Stomach smooth muscle (tissue), 2 donors: Measurements from ENCODE around the gene CLDND1.

ENCODE experiments used
- H3K27ac ChIP-seq: one replicate; pipeline ENCODE4 v1.7.0; 2013; ENCODE audit warnings: mild to moderate bottlenecking, low read length, inconsistent platforms
- H3K27me3 ChIP-seq, 2 donors: one replicate each; pipeline ENCODE4 v1.7.0; 2013; ENCODE audit warnings: low read length in 2 of 2; ENCODE audit not compliant: insufficient read depth in 2 of 2, control insufficient read depth in 1 of 2
- H3K36me3 ChIP-seq, 2 donors: one replicate each; pipeline ENCODE4 v1.7.0; 2013; ENCODE audit warnings: low read length in 2 of 2; ENCODE audit not compliant: control insufficient read depth in 2 of 2, insufficient read depth in 2 of 2
- H3K4me1 ChIP-seq: one replicate; pipeline ENCODE4 v1.7.0; 2013; ENCODE audit warnings: low read length; ENCODE audit not compliant: control insufficient read depth, insufficient read depth
- H3K4me3 ChIP-seq, 2 donors: one replicate each; pipeline ENCODE4 v1.7.0; 2013; ENCODE audit warnings: low read length in 2 of 2
- H3K9ac ChIP-seq, 2 donors: one replicate each; pipeline ENCODE4 v1.7.0; 2013; ENCODE audit warnings: low read length in 2 of 2, mild to moderate bottlenecking in 1 of 2
- H3K9me3 ChIP-seq, 2 donors: one replicate each; pipeline ENCODE4 v1.7.0; 2013; ENCODE audit warnings: low read length in 2 of 2; ENCODE audit not compliant: control insufficient read depth in 2 of 2
- donor health status: healthy.
- donor health status: Pancreatic carcinoma.

The CLDND1 gene

GRCh38 chr3:98550833-98551232, 28.1 kb upstream of the CLDND1 start:
- Histone ChIP-seq H3K9ac (no peak overlapping the region), H3K9me3 (no peaks in the 10 kb centered on the region), H3K4me3 (no peak overlapping the region), H3K27ac (no peak overlapping the region), H3K4me1 (no peaks in the 10 kb centered on the region), H3K27me3 (no peaks in the 10 kb centered on the region), H3K36me3 (no peaks in the 10 kb centered on the region)

- H3K9ac ChIP-seq, result no peak overlapping the region
- H3K4me3 ChIP-seq, result no peak overlapping the region
- H3K4me1 ChIP-seq, result no peaks in the 10 kb centered on the region
- H3K27me3 ChIP-seq, result no peaks in the 10 kb centered on the region
- no peak overlapping the region for H3K27ac ChIP-seq
- H3K36me3 ChIP-seq, result no peaks in the 10 kb centered on the region
- no peaks in the 10 kb centered on the region for H3K9me3 ChIP-seq
These were observed 25.8 kb upstream of the CLDND1 start for GRCh38 chr3:98548544-98548943.

DNA sequence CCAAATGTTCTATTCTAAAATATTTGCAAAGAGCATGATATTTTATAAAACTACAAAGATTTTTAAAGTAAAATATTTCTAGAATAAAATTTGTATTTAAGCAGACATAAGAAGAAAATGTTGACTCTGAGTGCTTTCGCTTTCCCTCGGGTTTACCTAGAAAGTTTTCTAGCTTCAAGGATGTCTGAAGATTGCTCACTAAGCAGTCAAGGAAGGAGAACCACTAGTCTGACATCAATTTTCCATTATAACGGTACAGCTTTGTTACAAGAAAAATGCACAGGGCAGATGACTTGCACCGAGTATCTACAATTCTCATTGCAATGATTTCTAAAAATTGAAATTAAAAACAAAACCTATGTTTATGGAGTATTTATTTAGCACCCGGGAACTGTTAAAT, 23.2 kb upstream of the CLDND1 start:
- H3K27me3 ChIP-seq, result no peaks in the 10 kb centered on the region

DNA sequence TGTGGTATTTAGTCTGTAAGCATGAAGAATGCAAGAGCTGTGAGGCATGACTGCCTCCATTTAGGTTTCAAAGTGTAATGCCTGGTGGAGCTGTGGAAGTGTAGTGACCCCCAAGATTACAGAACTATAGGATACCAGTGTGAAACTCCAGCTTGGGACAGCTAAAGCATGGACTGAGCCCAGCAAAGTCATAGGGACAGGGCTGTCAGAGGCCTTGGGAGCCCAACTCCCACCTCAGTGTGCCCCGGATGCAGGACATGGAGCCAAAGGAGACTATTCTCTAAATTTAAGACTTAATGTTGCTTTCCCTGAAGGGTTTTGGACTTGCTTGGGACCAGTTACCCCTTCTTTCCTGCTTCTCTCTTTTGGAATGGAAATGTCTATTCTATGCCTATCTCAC, 19.9 kb upstream of the CLDND1 start:
- H3K36me3 ChIP-seq, result no peaks in the 10 kb centered on the region
- H3K27me3 ChIP-seq, result no peaks in the 10 kb centered on the region
- no peak overlapping the region for H3K4me3 ChIP-seq
- no peak overlapping the region for H3K9ac ChIP-seq
- no peaks in the 10 kb centered on the region for H3K9me3 ChIP-seq
- H3K4me1 ChIP-seq, result no peaks in the 10 kb centered on the region
- no peak overlapping the region for H3K27ac ChIP-seq

More for the DNA sequence above, 23.2 kb upstream of the CLDND1 start:
- Histone ChIP-seq H3K9ac (no peak overlapping the region), H3K4me3 (no peak overlapping the region), H3K9me3 (no peaks in the 10 kb centered on the region), H3K36me3 (no peaks in the 10 kb centered on the region), H3K27ac (no peak overlapping the region), H3K4me1 (no peaks in the 10 kb centered on the region)

DNA sequence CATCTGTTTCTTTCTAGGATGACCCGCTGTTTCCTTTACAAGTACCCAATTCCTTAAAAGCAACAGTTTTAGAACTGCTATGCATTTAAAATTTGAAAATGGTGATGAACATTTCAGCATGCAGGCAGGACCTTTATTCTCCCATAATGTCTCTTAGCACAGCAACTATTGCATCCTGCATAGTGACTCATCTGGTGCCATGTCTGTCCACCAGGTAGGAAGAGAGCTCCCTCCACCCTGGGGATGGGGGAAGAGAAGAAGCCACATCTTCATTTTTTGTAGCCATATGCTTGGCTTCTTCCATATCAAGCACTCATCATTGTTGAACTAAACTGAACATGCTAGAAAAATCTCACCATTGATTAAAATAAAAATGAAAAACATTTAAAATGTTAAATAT, 19.0 kb upstream of the CLDND1 start:
- Histone ChIP-seq H3K4me3 (no peak overlapping the region), H3K27me3 (no peaks in the 10 kb centered on the region), H3K4me1 (no peaks in the 10 kb centered on the region), H3K27ac (no peak overlapping the region), H3K9me3 (no peaks in the 10 kb centered on the region), H3K36me3 (no peaks in the 10 kb centered on the region), H3K9ac (no peak overlapping the region)

GRCh38 chr3:98540346-98540745, 17.6 kb upstream of the CLDND1 start:
- Histone ChIP-seq H3K27me3 (no peaks in the 10 kb centered on the region), H3K9ac (no peak overlapping the region), H3K27ac (no peak overlapping the region), H3K9me3 (no peaks in the 10 kb centered on the region), H3K36me3 (no peaks in the 10 kb centered on the region), H3K4me3 (no peak overlapping the region), H3K4me1 (no peaks in the 10 kb centered on the region)

DNA sequence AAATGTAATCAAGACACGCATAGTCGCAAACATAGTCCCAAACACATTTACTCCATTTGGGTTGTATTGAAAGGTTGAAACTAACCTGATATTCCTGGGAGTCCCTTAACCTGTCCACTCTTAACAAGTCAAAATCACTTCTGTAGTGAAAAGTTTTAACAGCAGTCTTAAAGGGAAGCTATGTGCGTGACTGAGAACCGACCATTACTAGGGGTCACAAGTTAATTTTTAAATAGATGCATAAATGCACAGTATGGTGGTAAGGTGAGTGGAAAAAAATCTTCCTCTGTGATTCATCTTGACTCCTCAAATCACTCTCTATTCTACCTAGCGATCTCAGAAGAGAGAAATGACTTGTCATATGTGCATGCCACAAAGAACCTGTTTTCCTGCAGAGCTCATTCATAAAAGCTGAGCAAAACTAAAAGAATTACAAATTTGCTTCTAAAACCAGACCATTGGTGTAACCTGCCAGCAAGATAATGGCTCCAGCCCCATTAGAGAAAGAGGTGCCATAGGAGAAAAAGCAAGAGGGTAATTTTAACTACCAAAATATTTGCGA, 13.8 kb upstream of the CLDND1 start:
- no peaks in the 10 kb centered on the region for H3K9me3 ChIP-seq
- no peaks in the 10 kb centered on the region for H3K36me3 ChIP-seq
- no peak overlapping the region for H3K27ac ChIP-seq
- no peaks in the 10 kb centered on the region for H3K4me1 ChIP-seq
- H3K27me3 ChIP-seq, result no peaks in the 10 kb centered on the region
- no peak overlapping the region for H3K4me3 ChIP-seq
- no peak overlapping the region for H3K9ac ChIP-seq

DNA sequence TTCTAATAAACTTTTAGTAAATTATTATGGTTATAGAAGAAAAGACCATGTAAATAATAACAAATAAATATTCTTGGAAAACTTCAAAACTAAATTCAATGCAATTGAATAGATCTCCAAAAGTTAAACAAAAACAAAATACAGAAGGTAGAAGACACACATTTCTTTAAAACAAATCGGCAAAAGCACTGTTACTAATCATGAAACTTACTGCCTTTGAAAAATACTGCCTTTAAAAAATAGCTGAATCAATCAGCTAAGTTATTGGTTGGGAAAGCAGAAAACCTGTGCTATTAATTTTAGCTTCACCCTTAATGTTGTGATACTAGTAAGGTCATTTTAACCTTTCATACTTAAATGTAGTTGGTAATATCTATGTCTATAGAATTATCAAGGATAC, 12.0 kb upstream of the CLDND1 start:
- no peaks in the 10 kb centered on the region for H3K36me3 ChIP-seq
- H3K27me3 ChIP-seq, result no peaks in the 10 kb centered on the region
- H3K4me1 ChIP-seq, result no peaks in the 10 kb centered on the region
- H3K4me3 ChIP-seq, result no peak overlapping the region
- no peak overlapping the region for H3K27ac ChIP-seq
- H3K9me3 ChIP-seq, result no peaks in the 10 kb centered on the region
- no peak overlapping the region for H3K9ac ChIP-seq

- H3K9me3 ChIP-seq, result no peaks in the 10 kb centered on the region
- no peak overlapping the region for H3K4me3 ChIP-seq
- no peaks in the 10 kb centered on the region for H3K4me1 ChIP-seq
- H3K27me3 ChIP-seq, result no peaks in the 10 kb centered on the region
- H3K27ac ChIP-seq, result no peak overlapping the region
- H3K36me3 ChIP-seq, result no peaks in the 10 kb centered on the region
- no peak overlapping the region for H3K9ac ChIP-seq
These were observed 11.5 kb upstream of the CLDND1 start for GRCh38 chr3:98534168-98534567.

DNA sequence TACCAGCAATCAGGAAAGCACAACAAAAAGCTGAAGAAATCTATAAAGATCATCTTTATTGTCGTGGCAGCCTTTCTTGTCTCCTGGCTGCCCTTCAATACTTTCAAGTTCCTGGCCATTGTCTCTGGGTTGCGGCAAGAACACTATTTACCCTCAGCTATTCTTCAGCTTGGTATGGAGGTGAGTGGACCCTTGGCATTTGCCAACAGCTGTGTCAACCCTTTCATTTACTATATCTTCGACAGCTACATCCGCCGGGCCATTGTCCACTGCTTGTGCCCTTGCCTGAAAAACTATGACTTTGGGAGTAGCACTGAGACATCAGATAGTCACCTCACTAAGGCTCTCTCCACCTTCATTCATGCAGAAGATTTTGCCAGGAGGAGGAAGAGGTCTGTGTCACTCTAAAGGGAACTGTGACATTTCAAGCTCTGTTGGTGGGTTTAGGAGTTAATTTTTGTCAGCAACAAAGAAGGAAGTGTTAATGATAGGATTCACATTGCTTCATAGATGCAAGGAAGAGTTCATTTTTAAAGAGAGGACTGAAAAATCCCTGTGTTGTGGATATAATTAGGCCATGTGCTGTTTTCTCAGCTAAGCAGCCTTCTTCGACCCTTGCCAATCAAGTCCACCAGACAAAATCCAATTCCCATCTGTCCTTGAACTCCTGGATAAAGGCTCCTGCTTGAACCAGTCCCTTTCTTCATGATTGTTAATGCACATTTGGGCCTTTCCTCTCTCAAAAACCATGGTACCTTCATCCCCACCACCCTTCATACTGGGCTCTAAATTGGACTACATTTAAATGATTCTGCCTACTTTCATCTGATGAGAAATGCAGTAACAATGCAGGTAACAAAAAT, 10.2 kb upstream of the CLDND1 start:
- Histone ChIP-seq H3K4me1 (no peaks in the 10 kb centered on the region), H3K9me3 (no peaks in the 10 kb centered on the region), H3K4me3 (no peak overlapping the region), H3K36me3 (no peaks in the 10 kb centered on the region), H3K27ac (no peak overlapping the region), H3K27me3 (no peaks in the 10 kb centered on the region), H3K9ac (no peak overlapping the region)

- H3K9ac ChIP-seq, result no peak overlapping the region
These were observed 9.6 kb upstream of the CLDND1 start for GRCh38 chr3:98532275-98532637.

More at GRCh38 chr3:98532275-98532637, 9.6 kb upstream of the CLDND1 start:
- no peaks in the 10 kb centered on the region for H3K9me3 ChIP-seq
- no peaks in the 10 kb centered on the region for H3K27me3 ChIP-seq
- no peaks in the 10 kb centered on the region for H3K36me3 ChIP-seq
- no peak overlapping the region for H3K27ac ChIP-seq
- no peaks in the 10 kb centered on the region for H3K4me1 ChIP-seq
- H3K4me3 ChIP-seq, result no peak overlapping the region
